ENCODE results near the gene OCA2.

Gene OCA2

DNA sequence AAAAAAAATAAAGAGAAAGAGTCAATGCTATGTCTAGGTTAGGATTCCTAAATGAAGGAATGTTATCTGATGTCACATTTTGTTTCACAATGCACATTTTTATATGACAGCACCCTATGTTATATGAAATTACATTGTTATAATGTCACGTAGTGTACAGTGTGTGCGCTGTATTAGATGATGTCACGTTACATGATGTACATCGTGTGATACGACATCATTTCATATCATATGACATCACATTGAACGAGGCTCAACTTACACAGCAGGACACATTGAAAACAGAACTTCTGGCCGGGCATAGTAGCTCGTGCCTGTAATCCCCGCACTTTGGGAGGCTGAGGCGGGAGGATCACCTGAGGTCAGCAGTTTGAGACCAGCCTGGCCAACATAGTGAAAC is 150.0 kb downstream of the OCA2 start:
- Histone ChIP-seq H3K9me2 (replicated peaks; ENCODE audit: insufficient read depth, low read length) (no peaks in the 10 kb centered on the region), H3K4me2 (ENCODE audit: low read depth, low read length, poor library complexity, severe bottlenecking) (no peak overlapping the region), H2AFZ (ENCODE audit: low read depth, low read length, severe bottlenecking) (no peak overlapping the region), H4K20me1 (ENCODE audit: low read depth, low read length) (no peaks in the 10 kb centered on the region), H3K9me3 (ENCODE audit: insufficient read depth, low read length) (no peaks in the 10 kb centered on the region), H3K9ac (ENCODE audit: low read length) (no peak overlapping the region), H3K4me3 (ENCODE audit: insufficient read depth, low read length, poor library complexity, severe bottlenecking) (no peak overlapping the region), H3K27ac (ENCODE audit: low read depth, low read length) (no peak overlapping the region), H3K79me2 (ENCODE audit: insufficient read depth, low read length) (no peaks in the 10 kb centered on the region), H3K27me3 (ENCODE audit: low read length) (no peaks in the 10 kb centered on the region), H3K36me3 (ENCODE audit: low read length) (no peaks in the 10 kb centered on the region), H3F3A (ENCODE audit: insufficient read depth) (no peaks in the 10 kb centered on the region)
- TF ChIP-seq, protein P1, sequence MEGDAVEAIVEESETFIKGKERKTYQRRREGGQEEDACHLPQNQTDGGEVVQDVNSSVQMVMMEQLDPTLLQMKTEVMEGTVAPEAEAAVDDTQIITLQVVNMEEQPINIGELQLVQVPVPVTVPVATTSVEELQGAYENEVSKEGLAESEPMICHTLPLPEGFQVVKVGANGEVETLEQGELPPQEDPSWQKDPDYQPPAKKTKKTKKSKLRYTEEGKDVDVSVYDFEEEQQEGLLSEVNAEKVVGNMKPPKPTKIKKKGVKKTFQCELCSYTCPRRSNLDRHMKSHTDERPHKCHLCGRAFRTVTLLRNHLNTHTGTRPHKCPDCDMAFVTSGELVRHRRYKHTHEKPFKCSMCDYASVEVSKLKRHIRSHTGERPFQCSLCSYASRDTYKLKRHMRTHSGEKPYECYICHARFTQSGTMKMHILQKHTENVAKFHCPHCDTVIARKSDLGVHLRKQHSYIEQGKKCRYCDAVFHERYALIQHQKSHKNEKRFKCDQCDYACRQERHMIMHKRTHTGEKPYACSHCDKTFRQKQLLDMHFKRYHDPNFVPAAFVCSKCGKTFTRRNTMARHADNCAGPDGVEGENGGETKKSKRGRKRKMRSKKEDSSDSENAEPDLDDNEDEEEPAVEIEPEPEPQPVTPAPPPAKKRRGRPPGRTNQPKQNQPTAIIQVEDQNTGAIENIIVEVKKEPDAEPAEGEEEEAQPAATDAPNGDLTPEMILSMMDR (IDR thresholded peaks at IDR 0.05; ENCODE audit: insufficient read depth, low read length, poor library complexity, severe bottlenecking), result no peak
- no peak for TF ChIP-seq EZH2phosphoT487 (conservative IDR thresholded peaks at IDR 0.05; ENCODE audit: low read length)

DNA sequence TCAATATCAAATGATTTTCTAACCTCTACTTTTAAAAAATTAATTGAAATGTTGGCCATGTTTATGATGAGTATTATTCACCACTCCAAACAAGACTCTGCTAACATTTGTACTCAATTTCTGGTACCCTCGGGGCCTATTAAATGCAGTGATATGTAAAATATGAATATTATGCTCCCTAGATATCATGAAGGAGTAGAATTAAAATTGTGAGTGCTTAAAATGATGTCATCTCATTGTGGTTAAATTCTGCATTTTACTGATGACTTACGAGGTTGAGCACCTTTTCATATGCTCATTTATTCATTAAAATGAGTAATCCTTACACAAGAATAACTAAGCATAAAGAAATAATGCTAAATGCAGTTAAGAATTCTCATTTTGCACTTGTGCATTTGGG is 159.9 kb downstream of the OCA2 start:
- H3K4me3 ChIP-seq (ENCODE audit: insufficient read depth, low read length, poor library complexity, severe bottlenecking), result no peak overlapping the region

DNA sequence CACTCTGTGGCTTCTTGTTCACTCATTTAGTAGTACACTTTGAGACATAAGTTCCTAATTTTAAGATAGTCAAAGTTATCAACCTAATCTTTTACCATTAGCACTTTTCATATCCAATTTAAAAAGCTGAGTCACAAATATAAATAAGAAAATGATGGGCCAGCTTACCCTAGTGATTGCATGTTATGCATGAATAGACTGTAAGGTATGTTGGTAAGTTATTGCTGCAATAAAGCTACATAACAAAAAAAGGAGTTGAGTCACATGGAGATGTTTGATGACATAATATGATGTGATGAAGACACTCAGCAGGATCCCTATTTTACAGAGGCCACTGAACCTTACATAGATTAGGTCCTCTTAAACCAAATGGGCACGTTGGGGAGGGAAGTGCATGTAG is 161.3 kb downstream of the OCA2 start:
- Histone ChIP-seq H3K4me3 (ENCODE audit: insufficient read depth, low read length, poor library complexity, severe bottlenecking) (no peak overlapping the region), H3K9me3 (ENCODE audit: insufficient read depth, low read length) (no peaks in the 10 kb centered on the region), H3F3A (ENCODE audit: insufficient read depth) (no peaks in the 10 kb centered on the region), H3K9me2 (replicated peaks; ENCODE audit: insufficient read depth, low read length) (no peaks in the 10 kb centered on the region), H2AFZ (ENCODE audit: low read depth, low read length, severe bottlenecking) (no peak overlapping the region), H3K36me3 (ENCODE audit: low read length) (no peaks in the 10 kb centered on the region), H3K9ac (ENCODE audit: low read length) (no peak overlapping the region), H3K79me2 (ENCODE audit: insufficient read depth, low read length) (no peaks in the 10 kb centered on the region), H3K27ac (ENCODE audit: low read depth, low read length) (no peak overlapping the region), H3K27me3 (ENCODE audit: low read length) (no peaks in the 10 kb centered on the region), H4K20me1 (ENCODE audit: low read depth, low read length) (no peaks in the 10 kb centered on the region), H3K4me2 (ENCODE audit: low read depth, low read length, poor library complexity, severe bottlenecking) (no peak overlapping the region)
- TF ChIP-seq, protein P1 (IDR thresholded peaks at IDR 0.05; ENCODE audit: insufficient read depth, low read length, poor library complexity, severe bottlenecking), result no peak

More for the DNA sequence above, 159.9 kb downstream of the OCA2 start:
- Histone ChIP-seq H4K20me1 (ENCODE audit: low read depth, low read length) (no peaks in the 10 kb centered on the region), H3K27me3 (ENCODE audit: low read length) (no peaks in the 10 kb centered on the region), H3K9ac (ENCODE audit: low read length) (no peak overlapping the region), H2AFZ (ENCODE audit: low read depth, low read length, severe bottlenecking) (no peak overlapping the region), H3K9me2 (replicated peaks; ENCODE audit: insufficient read depth, low read length) (no peaks in the 10 kb centered on the region), H3K36me3 (ENCODE audit: low read length) (no peaks in the 10 kb centered on the region), H3K27ac (ENCODE audit: low read depth, low read length) (no peak overlapping the region), H3K9me3 (ENCODE audit: insufficient read depth, low read length) (no peaks in the 10 kb centered on the region), H3K4me2 (ENCODE audit: low read depth, low read length, poor library complexity, severe bottlenecking) (no peak overlapping the region), H3K79me2 (ENCODE audit: insufficient read depth, low read length) (no peaks in the 10 kb centered on the region), H3F3A (ENCODE audit: insufficient read depth) (no peaks in the 10 kb centered on the region)
- TF ChIP-seq, protein P1 (IDR thresholded peaks at IDR 0.05; ENCODE audit: insufficient read depth, low read length, poor library complexity, severe bottlenecking), result no peak
- no peak for TF ChIP-seq EZH2phosphoT487 (conservative IDR thresholded peaks at IDR 0.05; ENCODE audit: low read length)

DNA sequence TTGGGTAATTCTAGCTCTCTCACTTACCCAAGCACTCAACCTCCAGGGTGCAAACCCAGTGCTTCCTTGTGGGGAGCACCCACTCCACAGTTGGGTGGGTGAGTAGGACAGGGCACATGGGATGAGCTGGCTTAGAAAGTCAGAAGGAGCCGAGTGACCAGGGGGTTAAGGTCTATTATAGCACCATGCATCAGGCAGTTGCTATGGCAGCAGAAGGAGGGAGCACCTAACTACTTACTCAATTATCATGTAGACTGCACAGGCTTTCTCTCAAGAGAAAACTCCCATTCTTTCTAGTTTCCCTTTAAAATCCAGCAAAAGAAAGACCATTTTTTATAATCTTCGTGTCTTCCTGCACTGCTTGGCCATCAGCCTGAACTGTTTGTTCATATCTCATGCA is 163.0 kb downstream of the OCA2 start:
- no peaks in the 10 kb centered on the region for H3K27me3 ChIP-seq (ENCODE audit: low read length)
- H3K9me2 ChIP-seq (replicated peaks; ENCODE audit: insufficient read depth, low read length), result no peaks in the 10 kb centered on the region
- no peaks in the 10 kb centered on the region for H3K9me3 ChIP-seq (ENCODE audit: insufficient read depth, low read length)
- no peak overlapping the region for H2AFZ ChIP-seq (ENCODE audit: low read depth, low read length, severe bottlenecking)
- no peaks in the 10 kb centered on the region for H3K79me2 ChIP-seq (ENCODE audit: insufficient read depth, low read length)
- TF ChIP-seq EZH2phosphoT487 (conservative IDR thresholded peaks at IDR 0.05; ENCODE audit: low read length), result no peak
- TF ChIP-seq, protein P1 (IDR thresholded peaks at IDR 0.05; ENCODE audit: insufficient read depth, low read length, poor library complexity, severe bottlenecking), result no peak
- H3F3A ChIP-seq (ENCODE audit: insufficient read depth), result no peaks in the 10 kb centered on the region
- no peak overlapping the region for H3K27ac ChIP-seq (ENCODE audit: low read depth, low read length)
- no peak overlapping the region for H3K4me2 ChIP-seq (ENCODE audit: low read depth, low read length, poor library complexity, severe bottlenecking)
- H4K20me1 ChIP-seq (ENCODE audit: low read depth, low read length), result no peaks in the 10 kb centered on the region
- H3K4me3 ChIP-seq (ENCODE audit: insufficient read depth, low read length, poor library complexity, severe bottlenecking), result no peak overlapping the region
- no peaks in the 10 kb centered on the region for H3K36me3 ChIP-seq (ENCODE audit: low read length)
- no peak overlapping the region for H3K9ac ChIP-seq (ENCODE audit: low read length)
